PC-9 (cell line): ENCODE measurements around the gene C2orf49. TPM values are rescaled to one million over a fixed set of nuclear protein-coding genes. Genes with fewer than 3 reads are reported as not detected.

Experiments used
- BruUV-seq: library from RNA; stranded (reverse); fragments of 400-500 nt; replicated peaks from 2 replicates; lab custom pipeline; 2021; lab: Mats Ljungman, UMichigan
- CTCF ChIA-PET: fragments of 300-600 bp; sonication (Branson Sonifier 250); formaldehyde crosslinking; loops from one replicate; lab custom pipeline; 2022; ENCODE audit warnings: antibody characterized with exemption; lab: Charles Lee
- POLR2A ChIA-PET: fragments of 300-600 bp; sonication (Branson Sonifier 250); formaldehyde crosslinking; loops from one replicate; lab custom pipeline; 2022; ENCODE audit warnings: antibody characterized with exemption; ENCODE audit not compliant: unreplicated experiment; lab: Charles Lee
- DNase-seq, 2 experiments: peaks; one replicate each; pipeline versions ENCODE4 v3.0.0 to v3.0.0-alpha.2; 2015 to 2022; ENCODE audit warnings: mixed read lengths in 1 of 2
- H2AFZ ChIP-seq: fragments of 200-600 bp; sonication (generic); 2 replicates; pipeline ENCODE4 v1.8.1; 2017; ENCODE audit warnings: antibody characterized with exemption
- H3F3A ChIP-seq: fragments of 200-600 bp; sonication (generic); 2 replicates; pipeline ENCODE4 v1.8.1; 2017; ENCODE audit warnings: antibody characterized with exemption, mild to moderate bottlenecking, low read depth; ENCODE audit not compliant: insufficient read depth
- H3K27ac ChIP-seq: fragments of 200-600 bp; sonication (generic); 2 replicates; pipeline ENCODE4 v1.6.1; 2016; ENCODE audit warnings: mixed run types
- H3K27me3 ChIP-seq: fragments of 200-600 bp; sonication (generic); 2 replicates; pipeline ENCODE4 v1.6.1; 2016; ENCODE audit warnings: low read depth, mixed run types; ENCODE audit not compliant: insufficient read depth
- H3K36me3 ChIP-seq: fragments of 200-600 bp; sonication (generic); 2 replicates; pipeline ENCODE4 v1.6.1; 2016; ENCODE audit warnings: low read depth, mixed run types
- H3K4me1 ChIP-seq: fragments of 200-600 bp; sonication (generic); replicated peaks from 2 replicates; pipeline ENCODE4 v1.6.1; 2016; ENCODE audit warnings: mixed run types; ENCODE audit not compliant: insufficient read depth
- H3K4me2 ChIP-seq: fragments of 200-600 bp; sonication (generic); 2 replicates; pipeline ENCODE4 v1.6.1; 2017; ENCODE audit warnings: mixed run types
- H3K4me3 ChIP-seq: fragments of 200-600 bp; sonication (generic); 2 replicates; pipeline ENCODE4 v1.6.1; 2016; ENCODE audit warnings: mixed run types
- H3K79me2 ChIP-seq: fragments of 200-600 bp; sonication (generic); 2 replicates; pipeline ENCODE4 v1.6.1; 2017; ENCODE audit warnings: low read depth, mixed run types
- H3K9me2 ChIP-seq: fragments of 200-600 bp; sonication (generic); 2 replicates; pipeline ENCODE4 v1.8.1; 2017; ENCODE audit warnings: mild to moderate bottlenecking; ENCODE audit not compliant: insufficient read depth
- H3K9me3 ChIP-seq: fragments of 200-600 bp; sonication (generic); 2 replicates; pipeline ENCODE4 v1.8.1; 2016; ENCODE audit warnings: low read depth; ENCODE audit not compliant: insufficient read depth
- H4K20me1 ChIP-seq: fragments of 200-600 bp; sonication (generic); 2 replicates; pipeline ENCODE4 v1.8.1; 2017; ENCODE audit not compliant: insufficient read depth
- EZH2 ChIP-seq: fragments of 200-600 bp; sonication (generic); IDR thresholded peaks from 2 replicates; pipeline ENCODE4 v1.8.0; 2017; ENCODE audit warnings: antibody characterized with exemption, low read depth
- intact Hi-C: fragments of 100-400 bp; cut with micrococcal nuclease; formaldehyde crosslinking; loops from one replicate; pipeline ENCODE4 v1.10.0; 2022; ENCODE audit not compliant: unreplicated experiment
- total RNA-seq: library from RNA; stranded (reverse); gene quantifications from 2 replicates; pipeline ENCODE4 v1.2.3, GENCODE V29; 2021
- TF ChIP-seq, protein P1 (sequence below): fragments of 200-600 bp; sonication (generic); conservative IDR thresholded peaks from 2 replicates; pipeline ENCODE4 v1.6.1; 2017; ENCODE audit warnings: mixed run types, antibody characterized with exemption, mild to moderate bottlenecking, moderate library complexity

The C2orf49 gene
- total RNA-seq, 1 experiment from 2014 or later = 16.2 TPM

- Histone ChIP-seq H3K27me3 (no peaks in the 10 kb centered on the region), H4K20me1 (peaks cover 6% of the 10 kb centered on the region), H2AFZ (no peak overlapping the region), H3K4me2 (no peak overlapping the region), H3F3A (peaks cover 49% of the 10 kb centered on the region), H3K36me3 (peaks cover 82% of the 10 kb centered on the region), H3K4me3 (no peak overlapping the region), H3K4me1 (no peaks in the 10 kb centered on the region), H3K27ac (no peak overlapping the region), H3K79me2 (peaks cover 49% of the 10 kb centered on the region; the same call in 1 of the 2 replicates), H3K9me3 (no peaks in the 10 kb centered on the region), H3K9me2 (no peaks in the 10 kb centered on the region)
- ChIA-PET CTCF (no interaction called here), POLR2A (no interaction called here)
- DNase-seq = no peak
- intact Hi-C loops = no loop called here
- BruUV-seq = no TSS peak
- no peak for TF ChIP-seq EZH2
- TF ChIP-seq, protein P1, sequence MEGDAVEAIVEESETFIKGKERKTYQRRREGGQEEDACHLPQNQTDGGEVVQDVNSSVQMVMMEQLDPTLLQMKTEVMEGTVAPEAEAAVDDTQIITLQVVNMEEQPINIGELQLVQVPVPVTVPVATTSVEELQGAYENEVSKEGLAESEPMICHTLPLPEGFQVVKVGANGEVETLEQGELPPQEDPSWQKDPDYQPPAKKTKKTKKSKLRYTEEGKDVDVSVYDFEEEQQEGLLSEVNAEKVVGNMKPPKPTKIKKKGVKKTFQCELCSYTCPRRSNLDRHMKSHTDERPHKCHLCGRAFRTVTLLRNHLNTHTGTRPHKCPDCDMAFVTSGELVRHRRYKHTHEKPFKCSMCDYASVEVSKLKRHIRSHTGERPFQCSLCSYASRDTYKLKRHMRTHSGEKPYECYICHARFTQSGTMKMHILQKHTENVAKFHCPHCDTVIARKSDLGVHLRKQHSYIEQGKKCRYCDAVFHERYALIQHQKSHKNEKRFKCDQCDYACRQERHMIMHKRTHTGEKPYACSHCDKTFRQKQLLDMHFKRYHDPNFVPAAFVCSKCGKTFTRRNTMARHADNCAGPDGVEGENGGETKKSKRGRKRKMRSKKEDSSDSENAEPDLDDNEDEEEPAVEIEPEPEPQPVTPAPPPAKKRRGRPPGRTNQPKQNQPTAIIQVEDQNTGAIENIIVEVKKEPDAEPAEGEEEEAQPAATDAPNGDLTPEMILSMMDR = no peak
Observed at GRCh38 chr2:105371156-105371555, 33.8 kb downstream of the C2orf49 start.

- CTCF ChIA-PET = no interaction called here
- Histone ChIP-seq H3K4me2 (no peak overlapping the region), H2AFZ (no peak overlapping the region), H3K4me1 (no peaks in the 10 kb centered on the region; the same call in 1 of the 2 replicates), H3F3A (peaks cover 55% of the 10 kb centered on the region; the same call in 1 of the 2 replicates), H3K4me3 (no peak overlapping the region), H4K20me1 (peaks cover 7% of the 10 kb centered on the region), H3K36me3 (peaks cover 86% of the 10 kb centered on the region), H3K79me2 (peaks cover 56% of the 10 kb centered on the region), H3K9me2 (no peaks in the 10 kb centered on the region), H3K27me3 (no peaks in the 10 kb centered on the region), H3K9me3 (no peaks in the 10 kb centered on the region), H3K27ac (peak overlapping the region; percentile 18; the same call in 1 of the 2 replicates)
- DNase-seq = no peak
- intact Hi-C loops = no loop called here
- no TSS peak for BruUV-seq
- POLR2A ChIA-PET = no interaction called here
- TF ChIP-seq EZH2 = no peak
- TF ChIP-seq, protein P1 = no peak
Observed at GRCh38 chr2:105371810-105372209, 34.5 kb downstream of the C2orf49 start.

- H3K4me2 ChIP-seq = no peak overlapping the region
- no peak for DNase-seq
- H3K9me3 ChIP-seq = no peaks in the 10 kb centered on the region
- H3K4me3 ChIP-seq = no peak overlapping the region
- no peak overlapping the region for H3K27ac ChIP-seq
- POLR2A ChIA-PET = interaction anchor here (1.0 kb wide), 1 partner anchor 8 kb away, joined by 5 read pairs; no protein-coding TSS in a partner anchor
- peaks cover 70% of the 10 kb centered on the region for H3K79me2 ChIP-seq
- H2AFZ ChIP-seq = no peak overlapping the region
- H3K36me3 ChIP-seq = peaks cover 84% of the 10 kb centered on the region
- CTCF ChIA-PET = interaction anchor here (0.9 kb wide), 1 partner anchor 70 kb away, joined by 3 read pairs; no protein-coding TSS in a partner anchor
- BruUV-seq = no TSS peak
- peaks cover 61% of the 10 kb centered on the region; the same call in 1 of the 2 replicates for H3F3A ChIP-seq
- no peaks in the 10 kb centered on the region; the same call in 1 of the 2 replicates for H3K4me1 ChIP-seq
- no peaks in the 10 kb centered on the region for H3K27me3 ChIP-seq
- TF ChIP-seq EZH2 = no peak
- TF ChIP-seq, protein P1 = no peak
- peaks cover 7% of the 10 kb centered on the region for H4K20me1 ChIP-seq
- intact Hi-C loops = no loop called here
- no peaks in the 10 kb centered on the region for H3K9me2 ChIP-seq
Observed at GRCh38 chr2:105373344-105373781, 36.0 kb downstream of the C2orf49 start.
